Measurements from ENCODE around the gene ODF4. TPM values are rescaled to one million over a fixed set of nuclear protein-coding genes. Genes with fewer than 3 reads are reported as not detected.
"Not testable (repeated sequence)": the region's sequence is repeated elsewhere in the genome, so short reads cannot be mapped to it uniquely, and the experiment has no call there.

Gene ODF4
- total RNA-seq, 2 experiments from 2014 or later = not detected

GRCh38 chr17:8376271-8377067, 36.8 kb downstream of the ODF4 start, which contains the start of gene KRABD2:
TSS of gene KRABD2 (minus strand) at chr17:8376704.
- CTCF ChIA-PET = interaction anchor here (0.6 to 1.6 kb wide), 8 partner anchors 10 to 60 kb away, joined by 3 to 7 read pairs (median 3); no protein-coding TSS in a partner anchor
- Mint-ChIP-seq H3K36me3 (ENCODE audit: low read depth) (peaks cover 46% of the 10 kb centered on the region), H3K27ac (peak within 1 kb of the TSS; percentile 80), H3K9me3 (no peaks in the 10 kb centered on the region), H3K27me3 (ENCODE audit: low read depth) (no peaks in the 10 kb centered on the region), H3K4me3 (peak within 1 kb of the TSS; percentile 87), H3K4me1 (ENCODE audit: low read depth) (peaks cover 58% of the 10 kb centered on the region)
- intact Hi-C loops (cut with micrococcal nuclease) = no loop called here
- peak; percentile 93 for DNase-seq

- Mint-ChIP-seq H3K9me3 (no peaks in the 10 kb centered on the region), H3K4me1 (ENCODE audit: low read depth) (peaks cover 63% of the 10 kb centered on the region), H3K27me3 (ENCODE audit: low read depth) (no peaks in the 10 kb centered on the region), H3K36me3 (ENCODE audit: low read depth) (peaks cover 55% of the 10 kb centered on the region), H3K27ac (peak overlapping the region; percentile 69), H3K4me3 (peak overlapping the region; percentile 26)
- intact Hi-C loops (cut with micrococcal nuclease) = no loop called here
- CTCF ChIA-PET = interaction anchor here (1.0 to 1.6 kb wide), 3 partner anchors 9 to 59 kb away, joined by 3 to 7 read pairs (median 3); no protein-coding TSS in a partner anchor
- DNase-seq = no peak
Observed at GRCh38 chr17:8377422-8377821, 37.8 kb downstream of the ODF4 start.

- not testable (repeated sequence) for H3K27me3 Mint-ChIP-seq (ENCODE audit: low read depth)
- CTCF ChIA-PET = interaction anchor here (1.6 kb wide), 1 partner anchor 9 kb away, joined by 7 read pairs; no protein-coding TSS in a partner anchor
Observed at GRCh38 chr17:8378117-8378516, 38.5 kb downstream of the ODF4 start.

DNA sequence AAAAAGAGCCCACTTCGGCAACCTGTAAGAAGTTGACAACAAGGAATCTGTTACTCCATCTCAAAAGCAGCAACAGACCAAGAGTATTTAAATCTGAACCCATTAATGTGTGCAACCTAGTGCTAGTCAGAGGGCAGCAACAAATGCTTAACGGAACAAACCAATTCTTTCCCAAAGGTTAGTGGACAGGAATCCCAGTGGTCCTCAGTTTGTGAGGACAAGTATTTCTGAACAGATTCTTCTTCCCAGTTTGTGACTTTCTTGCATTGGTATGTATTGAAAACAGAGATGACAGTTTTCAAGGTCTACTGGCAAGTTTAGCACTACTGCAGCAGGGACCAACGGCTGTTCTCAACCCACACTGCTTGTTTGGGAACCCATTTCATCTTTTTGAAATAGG, 40.4 kb downstream of the ODF4 start:
- Mint-ChIP-seq H3K27me3 (ENCODE audit: low read depth) (no peaks in the 10 kb centered on the region), H3K27ac (no peak overlapping the region), H3K4me1 (ENCODE audit: low read depth) (peaks cover 77% of the 10 kb centered on the region), H3K36me3 (ENCODE audit: low read depth) (peaks cover 62% of the 10 kb centered on the region), H3K4me3 (peak overlapping the region; percentile 99), H3K9me3 (no peaks in the 10 kb centered on the region)
- intact Hi-C loops (cut with micrococcal nuclease) = loop anchor here (5.0 kb wide), 6 partner anchors 243 to 1368 kb away; partner anchors contain the start of genes CNTROB, HES7, RNASEK and TRAPPC1
- CTCF ChIA-PET = no interaction called here
- DNase-seq = no peak

More at GRCh38 chr17:8378117-8378516, 38.5 kb downstream of the ODF4 start:
- H3K27ac Mint-ChIP-seq; intact Hi-C loops (cut with micrococcal nuclease); H3K9me3 Mint-ChIP-seq; DNase-seq: not testable (repeated sequence)
- Mint-ChIP-seq H3K4me3 (peak overlapping the region; percentile 32), H3K4me1 (ENCODE audit: low read depth) (peaks cover 70% of the 10 kb centered on the region), H3K36me3 (ENCODE audit: low read depth) (peaks cover 62% of the 10 kb centered on the region)

- no peaks in the 10 kb centered on the region for H3K9me3 Mint-ChIP-seq
- H3K36me3 Mint-ChIP-seq (ENCODE audit: low read depth) = peaks cover 54% of the 10 kb centered on the region
- DNase-seq = no peak
- CTCF ChIA-PET = interaction anchor here (1.6 kb wide), 1 partner anchor 55 kb away, joined by 4 read pairs; no protein-coding TSS in a partner anchor
- H3K27me3 Mint-ChIP-seq (ENCODE audit: low read depth) = no peaks in the 10 kb centered on the region
- peak overlapping the region; percentile 99 for H3K4me3 Mint-ChIP-seq
- H3K27ac Mint-ChIP-seq = peak overlapping the region; percentile 98
- intact Hi-C loops (cut with micrococcal nuclease) = loop anchor here (2.0 to 5.0 kb wide), 8 partner anchors 87 to 1370 kb away; partner anchors contain the start of genes CNTROB, HES7, RNASEK and SLC25A35
- peaks cover 63% of the 10 kb centered on the region for H3K4me1 Mint-ChIP-seq (ENCODE audit: low read depth)
Observed at GRCh38 chr17:8382052-8382879, 42.6 kb downstream of the ODF4 start.

DNA sequence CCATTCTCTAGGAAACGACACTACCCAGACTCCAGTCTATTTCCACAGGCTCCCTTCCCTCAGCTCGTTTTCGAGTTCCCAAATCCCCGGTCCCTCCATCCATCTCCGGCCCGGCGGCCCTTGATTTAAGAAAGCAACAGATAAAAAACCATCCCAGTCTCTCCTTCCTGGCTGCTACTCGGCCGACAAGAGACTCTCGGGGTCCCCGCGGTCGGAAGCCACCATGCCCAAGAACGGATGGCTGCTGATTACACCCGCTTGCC, 43.2 kb downstream of the ODF4 start:
- H3K27me3 Mint-ChIP-seq (ENCODE audit: low read depth) = no peaks in the 10 kb centered on the region
- intact Hi-C loops (cut with micrococcal nuclease) = loop anchor here (1.0 to 5.0 kb wide), 12 partner anchors 52 to 1371 kb away; partner anchors contain the start of genes CNTROB, CTC1, HES7 and MYH10
- H3K36me3 Mint-ChIP-seq (ENCODE audit: low read depth) = peaks cover 49% of the 10 kb centered on the region
- CTCF ChIA-PET = interaction anchor here (1.6 kb wide), 1 partner anchor 54 kb away, joined by 4 read pairs; no protein-coding TSS in a partner anchor
- DNase-seq = no peak
- peak overlapping the region; percentile 99 for H3K4me3 Mint-ChIP-seq
- peak overlapping the region; percentile 98 for H3K27ac Mint-ChIP-seq
- H3K4me1 Mint-ChIP-seq (ENCODE audit: low read depth) = peaks cover 59% of the 10 kb centered on the region
- no peaks in the 10 kb centered on the region for H3K9me3 Mint-ChIP-seq

DNA sequence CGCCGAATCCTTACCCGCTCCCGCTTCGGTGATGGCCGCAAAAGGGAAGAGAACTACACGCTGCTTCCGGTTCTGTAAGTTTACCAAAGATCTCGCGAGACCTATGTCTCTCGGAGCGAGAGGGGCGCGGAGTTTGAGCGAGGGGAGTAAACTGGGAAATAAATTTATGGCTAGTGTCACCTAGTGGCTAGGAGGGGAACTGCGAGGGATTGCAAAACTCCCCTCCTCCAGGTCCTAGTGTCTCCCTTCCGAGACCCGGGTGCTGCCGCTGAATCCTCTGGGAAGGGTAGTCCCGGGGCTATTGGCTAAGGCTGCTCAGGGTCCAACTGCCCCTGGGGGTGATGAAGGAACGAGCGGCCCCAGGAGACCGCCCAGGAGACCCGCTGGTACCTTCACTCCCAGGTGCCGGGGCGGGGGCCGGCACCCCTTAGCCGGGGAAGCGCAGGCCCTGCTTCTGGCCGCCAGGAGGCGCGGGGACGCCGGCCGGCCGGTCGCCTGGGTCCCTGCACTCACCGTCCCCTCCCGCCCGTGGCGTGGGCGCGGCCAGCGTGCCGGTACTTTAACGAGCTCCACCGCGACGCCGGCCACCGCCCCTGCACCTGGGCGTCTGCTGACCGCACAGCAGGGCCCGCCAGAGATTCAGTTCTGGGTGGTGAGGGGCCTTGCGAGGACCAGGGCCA, 43.6 kb downstream of the ODF4 start, which contains the start of gene RPL26:
TSS of gene RPL26 (minus strand) at position 51 of the 680 bp plus-strand sequence. CDS start 883 bp downstream, outside the sequence.
- peaks cover 57% of the 10 kb centered on the region for H3K4me1 Mint-ChIP-seq (ENCODE audit: low read depth)
- CTCF ChIA-PET = interaction anchor here (0.6 to 2.1 kb wide), 12 partner anchors 9 to 581 kb away, joined by 3 to 16 read pairs (median 4); partner anchors contain the start of gene NDEL1
- DNase-seq = peak; percentile 98
- intact Hi-C loops (cut with micrococcal nuclease) = loop anchor here (1.0 to 5.0 kb wide), 12 partner anchors 52 to 1371 kb away; partner anchors contain the start of genes CNTROB, CTC1, HES7 and MYH10
- peak within 1 kb of the TSS; percentile 98 for H3K27ac Mint-ChIP-seq
- H3K27me3 Mint-ChIP-seq (ENCODE audit: low read depth) = no peaks in the 10 kb centered on the region
- H3K4me3 Mint-ChIP-seq = peak within 1 kb of the TSS; percentile 99
- H3K36me3 Mint-ChIP-seq (ENCODE audit: low read depth) = peaks cover 47% of the 10 kb centered on the region
- no peaks in the 10 kb centered on the region for H3K9me3 Mint-ChIP-seq

DNA sequence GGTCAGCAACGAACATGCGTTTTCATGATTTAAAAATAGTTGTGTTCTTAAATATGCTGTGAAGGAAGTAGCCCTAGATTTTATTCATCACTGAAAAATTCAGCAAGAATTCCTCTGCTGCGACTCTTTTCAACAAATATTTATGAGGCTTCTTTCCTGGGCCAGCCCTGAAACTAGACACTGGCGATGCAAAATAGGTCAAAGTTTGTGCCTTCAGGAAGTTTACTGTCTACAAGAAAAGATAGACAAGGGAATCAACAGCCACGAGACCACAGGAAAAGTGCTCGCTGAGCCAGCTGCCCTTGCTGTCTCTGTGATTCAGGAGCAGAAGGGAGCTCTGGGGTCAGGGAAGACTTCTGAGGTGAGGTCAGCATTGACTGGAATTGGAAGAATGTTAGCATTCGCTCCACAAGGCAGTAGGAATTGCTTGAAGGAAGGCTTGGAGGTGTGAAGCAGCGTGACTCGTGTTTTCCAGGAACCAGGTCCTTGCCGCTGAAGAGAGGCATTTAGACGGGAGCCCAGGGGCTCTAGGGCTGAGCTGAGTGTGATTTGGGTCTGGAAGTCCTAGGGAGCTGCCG, 45.2 kb downstream of the ODF4 start:
- CTCF ChIA-PET = interaction anchor here (2.1 kb wide), 1 partner anchor 362 kb away, joined by 16 read pairs; no protein-coding TSS in a partner anchor
- Mint-ChIP-seq H3K36me3 (ENCODE audit: low read depth) (peaks cover 32% of the 10 kb centered on the region), H3K9me3 (no peaks in the 10 kb centered on the region), H3K27me3 (ENCODE audit: low read depth) (no peaks in the 10 kb centered on the region), H3K4me3 (peak overlapping the region; percentile 99), H3K4me1 (ENCODE audit: low read depth) (peaks cover 41% of the 10 kb centered on the region), H3K27ac (peak overlapping the region; percentile 77)
- DNase-seq = no peak
- intact Hi-C loops (cut with micrococcal nuclease) = loop anchor here (5.0 kb wide), 6 partner anchors 248 to 1373 kb away; partner anchors contain the start of genes CNTROB, HES7, RNASEK and TRAPPC1

DNA sequence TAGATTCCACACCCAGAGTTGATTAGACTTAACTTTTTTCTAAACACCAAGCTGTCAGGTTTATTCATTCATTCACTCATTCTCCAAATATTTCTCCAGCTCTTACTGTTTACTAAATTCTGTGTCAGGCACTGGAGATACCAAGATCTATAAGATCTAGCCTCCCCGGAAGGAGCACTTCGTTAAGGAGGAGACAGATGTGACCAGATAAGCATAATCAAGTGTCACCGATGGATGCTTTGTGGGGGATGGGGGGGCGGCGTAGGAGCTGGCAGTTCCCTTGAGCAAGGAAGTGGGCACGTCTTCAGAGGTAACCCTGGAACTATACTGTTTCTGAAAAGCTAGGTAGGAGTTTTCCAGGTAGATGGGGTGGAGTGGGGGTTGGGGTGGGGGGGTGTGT, 47.2 kb downstream of the ODF4 start:
- peaks cover 12% of the 10 kb centered on the region for H3K36me3 Mint-ChIP-seq (ENCODE audit: low read depth)
- H3K4me1 Mint-ChIP-seq (ENCODE audit: low read depth) = peaks cover 24% of the 10 kb centered on the region
- H3K4me3 Mint-ChIP-seq = no peak overlapping the region
- no peaks in the 10 kb centered on the region for H3K9me3 Mint-ChIP-seq
- no peaks in the 10 kb centered on the region for H3K27me3 Mint-ChIP-seq (ENCODE audit: low read depth)
- no peak overlapping the region for H3K27ac Mint-ChIP-seq
- CTCF ChIA-PET = interaction anchor here (1.0 to 2.0 kb wide), 2 partner anchors 10 to 360 kb away, joined by 3 to 7 read pairs; partner anchors contain the start of gene KRABD2
- no peak for DNase-seq
- intact Hi-C loops (cut with micrococcal nuclease) = no loop called here

DNA sequence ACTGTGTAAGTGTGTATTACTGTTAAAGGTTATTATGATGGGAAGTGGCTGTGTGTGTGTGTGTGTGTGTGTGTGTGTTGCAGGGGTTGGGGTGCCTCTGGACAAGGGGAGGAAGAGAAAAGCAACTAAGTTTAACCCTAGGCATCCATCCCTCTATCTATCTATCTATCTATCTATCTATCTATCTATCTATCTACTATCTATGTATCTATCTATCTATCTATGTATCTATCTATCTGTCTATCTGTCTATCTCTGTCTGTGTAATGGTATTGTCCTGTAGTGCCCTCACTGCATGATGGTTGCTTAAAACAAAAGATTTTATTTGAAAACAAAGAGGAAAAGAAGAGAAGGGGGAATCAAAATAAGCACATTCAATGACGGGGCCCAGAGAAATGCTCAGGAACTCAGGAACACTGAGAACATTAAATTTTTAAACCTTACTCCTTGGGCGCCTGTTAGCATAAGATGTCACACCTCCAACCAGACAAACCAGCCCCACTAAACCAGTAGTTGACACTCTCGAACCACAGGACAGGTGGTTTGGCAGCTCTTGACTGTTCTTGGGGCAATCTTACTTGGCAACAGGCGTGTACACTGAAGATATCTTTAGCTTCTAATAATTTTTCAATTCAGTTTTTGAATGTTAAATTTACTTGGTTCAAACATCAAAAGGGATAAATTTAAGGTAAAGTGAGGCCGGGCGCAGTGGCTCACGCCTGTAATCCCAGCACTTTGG, 48.4 kb downstream of the ODF4 start:
- Mint-ChIP-seq H3K27ac (no peak overlapping the region), H3K27me3 (ENCODE audit: low read depth) (no peaks in the 10 kb centered on the region), H3K4me1 (ENCODE audit: low read depth) (peaks cover 13% of the 10 kb centered on the region), H3K9me3 (no peaks in the 10 kb centered on the region), H3K4me3 (no peak overlapping the region), H3K36me3 (ENCODE audit: low read depth) (peaks cover under 1% of the 10 kb centered on the region)
- CTCF ChIA-PET = no interaction called here
- intact Hi-C loops (cut with micrococcal nuclease) = no loop called here
- no peak for DNase-seq
